Adipose tissue (tissue), 3 donors: ENCODE results near the gene TSSC4. TPM values are rescaled to one million over a fixed set of nuclear protein-coding genes. Genes with fewer than 3 reads are reported as not detected.

Experiments used
- H3K27ac ChIP-seq: one replicate; pipeline ENCODE4 v1.5.1; 2013; ENCODE audit warnings: low read depth, low read length
- WGBS, 3 donors: extraction: QIAGEN DNeasy Blood & Tissue Kit; methylation state at CpG; one replicate each; pipeline ENCODE4 v1.1.7; 2013; 5-methylcytosine and 5-hydroxymethylcytosine counted together
- polyA plus RNA-seq, 3 donors: library from polyadenylated mRNA; stranded (reverse); fragments of 200-250 nt; gene quantifications; one replicate each; pipeline ENCODE4 v1.2.3, GENCODE V29; 2013
- donor health status: healthy with polysubstance abuse.
- donor health status: Bipolar disorder and iron deficiency.
- donor health status: healthy.

TSSC4 gene
- polyA plus RNA-seq, 3 donors: 21.0 to 58.0 (median 49.8) TPM

GRCh38 chr11:2421996-2422395 is 21.4 kb downstream of the TSSC4 start:
- H3K27ac ChIP-seq: no peak overlapping the region
- 76 to 89% (median 89%) methylated on average over 16 to 17 of the region's 17 CpGs for WGBS, 3 donors

DNA sequence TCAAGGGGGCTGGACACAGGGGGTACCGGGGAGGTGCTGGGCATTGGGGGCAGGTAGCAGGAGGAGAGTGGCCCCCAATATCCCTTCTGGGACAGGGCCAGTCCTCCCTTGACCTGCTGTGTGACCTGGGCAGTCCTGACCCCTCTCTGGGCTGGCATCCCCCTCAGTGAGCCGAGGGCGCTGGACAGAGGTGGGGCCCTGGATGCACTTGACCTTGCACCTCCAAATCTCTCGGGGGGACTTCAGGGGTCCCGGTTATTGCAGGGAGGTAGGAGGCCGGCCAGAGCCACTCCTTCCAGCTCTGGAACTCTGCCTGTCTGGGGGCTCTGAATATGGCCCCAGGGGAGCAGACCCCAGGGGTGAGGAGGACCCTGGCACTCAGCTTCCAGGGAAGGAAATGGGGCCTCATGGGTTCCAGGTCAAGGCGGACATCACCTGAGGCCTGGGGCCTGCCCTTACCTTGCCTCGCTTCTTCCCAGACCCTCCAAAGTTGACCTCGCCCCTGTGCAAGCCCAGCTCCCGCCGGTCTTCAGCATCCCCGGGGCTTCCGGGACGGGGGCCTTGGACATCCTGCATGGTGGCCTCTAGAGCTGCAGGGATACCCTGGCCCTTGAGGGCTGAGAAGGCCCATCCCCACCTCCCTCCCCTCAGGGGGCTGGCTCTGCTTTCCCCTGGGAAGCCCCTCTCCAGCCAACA is 22.1 kb downstream of the TSSC4 start:
- H3K27ac ChIP-seq: no peak overlapping the region
- 82 to 85% (median 85%) methylated on average over 14 of the region's 14 CpGs for WGBS, 3 donors

GRCh38 chr11:2423157-2424025 is 22.8 kb downstream of the TSSC4 start:
- H3K27ac ChIP-seq: no peak overlapping the region

GRCh38 chr11:2424811-2425495 is 24.4 kb downstream of the TSSC4 start:
- no peak overlapping the region for H3K27ac ChIP-seq
- 65 to 87% (median 71%) methylated on average over 28 of the region's 28 CpGs for WGBS, 3 donors

More at GRCh38 chr11:2423157-2424025, 22.8 kb downstream of the TSSC4 start:
- 72 to 79% (median 78%) methylated on average over 26 of the region's 26 CpGs for WGBS, 3 donors

GRCh38 chr11:2425506-2425905 is 25.0 kb downstream of the TSSC4 start:
- 75 to 83% (median 81%) methylated on average over 8 of the region's 8 CpGs for WGBS, 3 donors

GRCh38 chr11:2426221-2426620 is 25.7 kb downstream of the TSSC4 start:
- no peak overlapping the region for H3K27ac ChIP-seq
- WGBS, 3 donors: 79 to 93% (median 83%) methylated on average over 7 to 13 of the region's 13 CpGs

More at GRCh38 chr11:2425506-2425905, 25.0 kb downstream of the TSSC4 start:
- H3K27ac ChIP-seq: no peak overlapping the region

DNA sequence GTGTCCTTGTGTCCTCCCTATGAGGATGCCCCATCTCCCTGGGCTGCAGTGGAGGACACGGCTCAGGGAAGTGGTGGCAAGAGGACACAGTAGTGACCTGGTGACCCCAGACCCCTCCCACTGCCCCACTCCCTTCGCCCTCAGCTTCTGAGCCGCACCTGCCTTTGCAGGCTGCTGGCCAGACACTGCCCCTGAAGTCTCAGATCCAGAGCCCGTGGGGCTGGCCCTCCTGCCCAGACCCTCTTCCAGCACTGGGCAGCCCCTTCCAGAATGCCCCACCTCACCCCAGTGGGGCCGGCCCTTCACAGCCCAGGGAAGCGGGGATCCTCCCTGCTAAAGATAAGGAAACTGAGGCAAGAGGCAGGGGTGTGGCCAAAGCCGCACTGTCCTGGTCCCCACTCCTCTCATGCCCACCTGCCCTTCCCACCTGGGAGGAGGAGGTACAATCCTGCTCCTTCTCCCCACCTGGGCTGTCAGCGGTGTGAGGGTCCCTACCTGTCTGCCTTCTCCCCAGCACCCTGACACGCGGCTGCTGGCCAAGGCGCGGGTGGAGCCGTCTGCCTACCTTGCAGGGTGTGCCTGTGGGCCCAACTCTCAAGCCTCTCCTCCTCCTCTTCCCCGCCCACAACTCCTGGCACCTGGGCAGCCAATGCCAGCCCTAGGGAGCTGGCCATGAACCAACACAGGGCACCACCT is 26.4 kb downstream of the TSSC4 start:
- WGBS, 3 donors: 71 to 85% (median 74%) methylated on average over 14 of the region's 14 CpGs

GRCh38 chr11:2427721-2428321 is 27.3 kb downstream of the TSSC4 start:
- no peak overlapping the region for H3K27ac ChIP-seq
- WGBS, 3 donors: 63 to 75% (median 72%) methylated on average over 12 of the region's 12 CpGs

More for the DNA sequence above, 26.4 kb downstream of the TSSC4 start:
- no peak overlapping the region for H3K27ac ChIP-seq

- WGBS, 3 donors: 52% methylated on average over 8 of the region's 8 CpGs
- H3K27ac ChIP-seq: no peak overlapping the region
Measured at GRCh38 chr11:2428322-2428795, 27.8 kb downstream of the TSSC4 start.

DNA sequence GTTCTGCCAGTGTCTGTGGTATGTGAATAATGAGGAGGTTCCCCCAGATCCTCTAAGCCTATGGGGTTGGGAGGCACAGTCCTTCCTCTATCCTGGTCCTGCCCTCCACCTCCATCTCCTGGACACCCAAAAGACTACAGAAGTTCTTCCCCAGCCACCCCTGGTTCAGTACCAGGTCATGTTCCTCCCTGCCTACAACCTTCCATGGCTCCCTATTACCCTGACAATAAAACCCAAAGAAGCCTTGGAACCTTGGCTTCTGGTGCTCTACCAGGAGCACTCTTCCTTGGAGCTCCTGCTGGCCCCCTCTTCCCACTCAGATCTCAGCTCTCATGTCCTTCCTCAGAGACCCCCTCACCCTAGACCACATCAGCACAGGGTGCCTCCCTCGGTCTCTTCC is 30.8 kb downstream of the TSSC4 start:
- H3K27ac ChIP-seq: no peak overlapping the region
- WGBS, 3 donors: 76 to 87% (median 76%) methylated on average over 1 of the region's 1 CpG

DNA sequence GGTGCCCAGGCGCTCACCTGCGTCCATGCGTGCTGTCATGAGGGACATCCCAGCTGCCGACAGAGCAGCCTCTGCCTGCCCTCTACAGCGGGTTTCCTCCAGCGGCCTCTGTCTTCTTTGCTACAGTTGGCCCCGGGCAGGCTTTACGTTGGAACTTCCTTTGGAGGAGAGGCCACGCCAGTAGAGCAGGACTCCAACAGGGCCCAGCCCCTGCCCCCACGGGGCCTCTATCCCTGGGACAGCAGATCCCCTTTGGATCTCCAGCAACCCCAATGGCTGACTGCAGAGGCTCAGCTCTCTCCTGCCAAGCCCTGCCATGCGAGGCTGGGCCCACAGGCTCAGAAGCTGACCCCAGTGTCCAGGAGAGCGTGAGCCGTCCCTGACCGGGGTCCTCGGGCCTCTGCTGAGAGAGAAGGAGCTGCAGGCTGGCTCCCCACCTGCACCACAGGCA is 31.6 kb downstream of the TSSC4 start:
- no peak overlapping the region for H3K27ac ChIP-seq
- 69 to 78% (median 69%) methylated on average over 13 to 15 of the region's 15 CpGs for WGBS, 3 donors

GRCh38 chr11:2432628-2433071 is 32.1 kb downstream of the TSSC4 start:
- H3K27ac ChIP-seq: no peak overlapping the region
- WGBS, 3 donors: 83 to 95% (median 87%) methylated on average over 13 of the region's 13 CpGs

DNA sequence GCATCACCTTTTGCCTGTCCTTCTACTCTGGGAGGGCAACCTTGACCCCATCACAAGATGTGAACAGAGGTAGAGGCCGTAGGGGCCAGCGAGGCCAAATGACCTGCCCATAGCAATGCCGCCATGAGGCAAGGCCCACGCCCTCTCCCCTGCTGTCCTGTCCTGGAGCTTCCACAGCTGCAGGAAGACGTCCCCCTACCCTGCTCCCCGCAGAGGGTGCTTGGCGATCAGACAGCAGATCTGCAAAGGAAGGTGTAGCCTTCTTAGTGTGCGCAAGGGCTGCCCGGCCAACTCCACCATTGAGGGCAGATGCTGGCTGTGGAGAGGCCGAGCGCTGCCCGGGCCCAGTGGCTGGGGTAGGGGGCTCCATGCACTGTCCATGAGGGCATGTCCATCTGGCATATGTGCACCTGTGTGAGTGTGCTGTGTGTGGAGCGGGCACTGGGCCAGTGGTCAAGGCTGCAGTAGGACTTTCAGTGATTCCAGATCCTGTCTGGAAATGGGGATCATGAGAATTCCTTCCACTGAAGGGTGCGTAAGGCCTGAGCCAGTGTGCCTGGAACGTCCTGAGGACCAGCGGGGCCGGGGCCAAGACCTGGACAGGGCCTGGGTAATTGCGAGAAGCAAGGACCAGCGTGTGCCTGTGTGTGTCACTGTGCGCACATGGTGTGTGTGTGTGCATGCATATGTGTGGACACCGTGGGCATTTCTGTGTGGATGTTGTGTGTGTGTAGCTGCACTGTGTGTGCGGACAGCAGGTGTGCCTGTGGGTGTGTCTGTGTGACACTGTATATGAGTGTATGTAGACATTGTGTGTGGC is 32.8 kb downstream of the TSSC4 start:
- WGBS, 3 donors: 86 to 92% (median 90%) methylated on average over 22 of the region's 22 CpGs
- no peak overlapping the region for H3K27ac ChIP-seq

- WGBS, 3 donors: 86 to 95% (median 95%) methylated on average over 8 of the region's 8 CpGs
Measured at GRCh38 chr11:2434008-2434407, 33.5 kb downstream of the TSSC4 start.

DNA sequence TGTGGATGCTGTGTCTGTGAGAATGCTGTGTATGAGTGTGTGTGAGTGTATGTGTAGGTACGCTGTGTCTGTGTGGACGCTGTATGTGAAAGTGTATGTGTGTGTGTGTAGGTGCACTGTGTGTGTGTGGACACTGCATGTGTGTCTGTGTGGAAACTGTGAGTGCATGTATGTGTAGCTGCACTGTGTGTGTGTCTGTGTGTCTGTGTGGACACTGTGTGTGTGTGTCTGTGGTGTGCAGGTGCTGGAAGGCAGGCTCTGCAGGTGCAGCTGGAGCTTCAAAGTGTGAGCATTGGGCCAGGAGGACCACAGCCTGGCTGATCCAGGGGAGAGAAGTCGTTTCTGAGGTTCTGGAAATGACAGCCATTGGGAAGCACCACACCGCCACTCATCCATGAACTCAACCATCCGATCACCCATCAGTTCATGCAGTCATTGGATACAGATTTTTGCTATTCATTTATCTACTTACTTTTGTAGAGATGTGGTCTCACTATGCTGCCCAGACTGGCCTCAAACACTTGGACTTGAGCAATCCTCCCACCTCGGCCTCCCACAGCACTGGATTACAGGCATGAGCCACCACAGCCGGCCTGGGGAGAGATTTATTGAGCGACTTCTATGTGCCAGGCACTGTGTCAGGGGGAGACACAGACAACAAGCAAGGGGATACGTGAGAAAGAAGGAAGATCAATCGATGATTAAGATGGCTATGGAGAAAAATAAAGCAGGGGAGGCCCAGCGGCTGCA is 34.1 kb downstream of the TSSC4 start:
- H3K27ac ChIP-seq: no peak overlapping the region
- WGBS, 3 donors: 83 to 85% (median 85%) methylated on average over 11 of the region's 11 CpGs

More at GRCh38 chr11:2434008-2434407, 33.5 kb downstream of the TSSC4 start:
- no peak overlapping the region for H3K27ac ChIP-seq

- no peak overlapping the region for H3K27ac ChIP-seq
- 88 to 90% (median 90%) methylated on average over 12 of the region's 12 CpGs for WGBS, 3 donors
Measured at GRCh38 chr11:2435288-2436012, 34.9 kb downstream of the TSSC4 start.
